Measurements from ENCODE around the gene SRA1. TPM values are rescaled to one million over a fixed set of nuclear protein-coding genes. Genes with fewer than 3 reads are reported as not detected.
"Not testable (repeated sequence)": the region's sequence is repeated elsewhere in the genome, so short reads cannot be mapped to it uniquely, and the experiment has no call there.

The SRA1 gene
- total RNA-seq, 1 donor from 2014 or later = 37.5 TPM

DNA sequence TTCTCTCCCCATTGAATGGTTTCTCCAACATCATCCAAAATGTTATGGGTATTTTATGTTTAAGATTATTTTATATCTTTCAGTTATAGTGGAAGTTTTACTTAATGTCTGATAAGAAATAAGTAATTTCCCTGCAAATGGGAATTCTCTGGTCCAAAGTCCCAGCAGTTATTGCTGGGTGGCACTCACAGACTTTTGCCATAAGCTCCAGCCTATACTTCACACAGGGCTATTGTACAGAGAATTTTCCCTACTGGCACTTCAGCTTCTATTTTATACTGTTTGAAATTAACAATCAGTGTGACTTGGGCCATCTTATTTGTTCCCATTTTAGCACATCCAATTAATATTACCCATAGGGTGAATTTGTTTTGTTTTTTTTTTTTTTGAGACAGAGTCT is 42.8 kb upstream of the SRA1 start:
- TF ChIP-seq, protein P1, sequence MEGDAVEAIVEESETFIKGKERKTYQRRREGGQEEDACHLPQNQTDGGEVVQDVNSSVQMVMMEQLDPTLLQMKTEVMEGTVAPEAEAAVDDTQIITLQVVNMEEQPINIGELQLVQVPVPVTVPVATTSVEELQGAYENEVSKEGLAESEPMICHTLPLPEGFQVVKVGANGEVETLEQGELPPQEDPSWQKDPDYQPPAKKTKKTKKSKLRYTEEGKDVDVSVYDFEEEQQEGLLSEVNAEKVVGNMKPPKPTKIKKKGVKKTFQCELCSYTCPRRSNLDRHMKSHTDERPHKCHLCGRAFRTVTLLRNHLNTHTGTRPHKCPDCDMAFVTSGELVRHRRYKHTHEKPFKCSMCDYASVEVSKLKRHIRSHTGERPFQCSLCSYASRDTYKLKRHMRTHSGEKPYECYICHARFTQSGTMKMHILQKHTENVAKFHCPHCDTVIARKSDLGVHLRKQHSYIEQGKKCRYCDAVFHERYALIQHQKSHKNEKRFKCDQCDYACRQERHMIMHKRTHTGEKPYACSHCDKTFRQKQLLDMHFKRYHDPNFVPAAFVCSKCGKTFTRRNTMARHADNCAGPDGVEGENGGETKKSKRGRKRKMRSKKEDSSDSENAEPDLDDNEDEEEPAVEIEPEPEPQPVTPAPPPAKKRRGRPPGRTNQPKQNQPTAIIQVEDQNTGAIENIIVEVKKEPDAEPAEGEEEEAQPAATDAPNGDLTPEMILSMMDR (IDR thresholded peaks at IDR 0.05; ENCODE audit: unreplicated experiment) = no peak
- Mint-ChIP-seq H3K27me3 (ENCODE audit: low read depth) (peaks cover 28% of the 10 kb centered on the region), H3K27ac (no peak overlapping the region), H3K9me3 (no peaks in the 10 kb centered on the region), H3K36me3 (no peaks in the 10 kb centered on the region), H3K4me3 (no peak overlapping the region), H3K4me1 (no peaks in the 10 kb centered on the region)
- no peak for DNase-seq (ENCODE audit: low spot score in 2 of 2, unreplicated experiment in 2 of 2)

DNA sequence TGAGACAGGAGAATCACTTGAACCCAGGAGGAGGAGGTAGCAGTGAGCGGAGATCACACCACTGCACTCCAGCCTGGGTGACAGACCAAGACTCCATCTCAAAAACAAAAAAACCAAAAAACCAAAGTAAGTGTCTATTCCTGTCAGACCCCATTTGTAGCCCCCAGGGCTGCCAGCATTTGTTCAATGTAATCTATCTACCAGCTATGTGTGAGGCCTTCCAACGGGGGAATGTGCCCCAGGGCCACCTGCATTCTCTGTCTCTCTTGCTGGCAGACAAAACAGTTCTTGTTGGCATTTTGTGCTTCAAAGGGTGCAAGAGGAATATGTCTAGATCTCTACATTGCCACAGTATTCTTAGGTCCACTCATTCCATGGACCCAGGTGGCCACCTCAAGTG is 41.6 kb upstream of the SRA1 start:
- TF ChIP-seq, protein P1 (IDR thresholded peaks at IDR 0.05; ENCODE audit: unreplicated experiment) = no peak
- Mint-ChIP-seq H3K4me1 (no peaks in the 10 kb centered on the region), H3K9me3 (no peaks in the 10 kb centered on the region), H3K27me3 (ENCODE audit: low read depth) (peaks cover 29% of the 10 kb centered on the region), H3K36me3 (no peaks in the 10 kb centered on the region), H3K4me3 (no peak overlapping the region), H3K27ac (no peak overlapping the region)
- DNase-seq (ENCODE audit: low spot score in 2 of 2, unreplicated experiment in 2 of 2) = no peak

DNA sequence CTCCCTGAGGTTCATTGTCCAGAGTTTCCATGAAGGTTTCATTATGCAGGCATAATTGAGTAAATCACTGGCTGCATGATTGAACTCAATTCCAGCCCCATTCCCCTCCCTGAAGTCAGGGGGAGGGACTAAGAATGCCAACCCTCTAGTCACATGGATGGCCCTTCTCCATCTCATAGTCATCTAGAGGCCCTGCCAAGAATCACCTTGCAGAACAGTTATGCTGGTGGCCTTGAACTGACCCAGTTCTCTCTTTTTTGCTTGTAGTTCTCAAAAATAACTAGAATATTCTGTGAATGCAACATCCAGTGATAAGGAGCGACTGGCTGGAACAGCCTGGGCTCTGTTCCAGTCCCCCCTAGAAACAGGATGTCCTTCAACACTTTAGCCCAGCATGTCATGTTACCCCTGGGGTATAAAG is 39.1 kb upstream of the SRA1 start:
- Mint-ChIP-seq H3K4me1 (no peaks in the 10 kb centered on the region), H3K4me3 (no peak overlapping the region), H3K36me3 (no peaks in the 10 kb centered on the region), H3K27ac (no peak overlapping the region), H3K9me3 (no peaks in the 10 kb centered on the region), H3K27me3 (ENCODE audit: low read depth) (peaks cover 29% of the 10 kb centered on the region)
- TF ChIP-seq, protein P1 (IDR thresholded peaks at IDR 0.05; ENCODE audit: unreplicated experiment) = no peak
- no peak for DNase-seq (ENCODE audit: low spot score in 2 of 2, unreplicated experiment in 2 of 2)

DNA sequence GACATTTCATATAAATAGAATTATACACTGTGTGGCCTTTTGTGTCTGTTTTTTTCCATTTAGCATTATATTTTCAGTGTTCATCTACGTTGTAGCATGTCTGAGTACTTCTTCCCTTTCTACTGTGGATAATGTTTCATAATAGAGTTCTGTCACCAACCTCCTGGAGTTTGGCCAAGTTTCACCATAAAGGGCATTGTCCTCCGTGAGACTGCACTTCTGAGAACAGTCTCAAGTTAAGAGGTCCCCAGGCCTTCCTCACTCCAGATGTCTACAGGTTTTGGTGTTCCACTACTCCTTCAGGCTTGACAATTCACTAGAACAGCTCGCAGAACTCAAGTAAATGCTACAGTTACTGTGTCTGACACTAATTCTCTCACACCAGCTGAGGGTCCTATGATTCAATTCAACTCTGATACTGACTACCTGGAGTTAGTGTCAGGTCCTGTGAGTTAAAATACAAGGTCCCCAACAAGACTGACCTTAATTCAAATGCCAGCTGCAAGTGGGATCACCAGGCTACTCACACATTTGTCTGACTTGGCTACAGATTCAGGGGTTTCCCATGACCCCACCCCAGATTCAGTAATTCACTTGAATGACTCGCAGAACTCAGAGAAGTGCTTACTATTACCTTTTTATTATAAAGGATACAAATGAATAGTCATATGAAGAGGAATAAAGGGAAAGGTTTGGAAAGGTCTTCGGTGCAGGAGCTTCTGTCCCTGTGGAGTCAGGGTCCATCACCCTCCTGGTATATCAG is 38.4 kb upstream of the SRA1 start:
- no peak overlapping the region for H3K4me3 Mint-ChIP-seq
- no peaks in the 10 kb centered on the region for H3K9me3 Mint-ChIP-seq
- H3K27me3 Mint-ChIP-seq (ENCODE audit: low read depth) = peaks cover 31% of the 10 kb centered on the region
- no peaks in the 10 kb centered on the region for H3K36me3 Mint-ChIP-seq
- TF ChIP-seq, protein P1 (IDR thresholded peaks at IDR 0.05; ENCODE audit: unreplicated experiment) = no peak
- no peak for DNase-seq (ENCODE audit: low spot score in 2 of 2, unreplicated experiment in 2 of 2)
- H3K27ac Mint-ChIP-seq = no peak overlapping the region
- H3K4me1 Mint-ChIP-seq = no peaks in the 10 kb centered on the region

DNA sequence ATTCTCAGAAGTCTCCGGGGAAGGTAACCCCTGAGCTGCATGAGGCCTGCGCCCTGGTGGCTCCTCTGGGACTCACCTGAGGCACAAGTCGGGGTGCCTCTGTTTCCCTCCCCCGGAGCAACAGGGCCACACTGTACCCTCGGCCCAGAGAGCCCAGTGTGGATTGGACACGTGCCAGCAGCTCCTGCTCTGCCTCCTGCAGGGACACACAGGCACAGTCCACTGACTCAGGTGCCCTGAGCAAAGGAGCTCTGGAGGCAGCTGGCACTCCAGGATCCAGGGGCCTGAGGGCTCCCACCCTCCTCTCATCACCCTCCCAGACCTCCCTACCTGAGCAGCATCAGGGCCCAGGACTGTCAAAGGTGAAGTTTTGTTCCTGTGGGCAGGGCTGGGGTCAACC is 36.9 kb upstream of the SRA1 start:
- Mint-ChIP-seq H3K27me3 (ENCODE audit: low read depth) (peaks cover 28% of the 10 kb centered on the region), H3K36me3 (no peaks in the 10 kb centered on the region), H3K9me3 (no peaks in the 10 kb centered on the region), H3K27ac (no peak overlapping the region), H3K4me3 (no peak overlapping the region), H3K4me1 (no peaks in the 10 kb centered on the region)
- no peak for DNase-seq (ENCODE audit: low spot score in 2 of 2, unreplicated experiment in 2 of 2)
- TF ChIP-seq, protein P1 (IDR thresholded peaks at IDR 0.05; ENCODE audit: unreplicated experiment) = no peak

DNA sequence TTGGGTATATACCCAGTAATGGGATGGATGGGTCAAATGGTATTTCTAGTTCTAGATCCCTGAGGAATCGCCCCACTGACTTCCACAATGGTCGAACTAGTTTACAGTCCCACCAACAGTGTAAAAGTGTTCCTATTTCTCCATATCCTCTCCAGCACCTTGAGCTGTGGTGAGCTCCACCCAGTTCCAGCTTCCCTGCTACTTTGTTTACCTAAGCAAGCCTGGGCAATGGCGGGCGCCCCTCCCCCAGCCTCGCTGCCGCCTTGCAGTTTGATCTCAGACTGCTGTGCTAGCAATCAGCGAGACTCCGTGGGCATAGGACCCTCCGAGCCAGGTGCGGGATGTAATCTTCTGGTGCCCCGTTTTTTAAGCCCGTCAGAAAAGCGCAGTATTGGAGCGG is 35.8 kb upstream of the SRA1 start:
- not testable (repeated sequence) for H3K27ac Mint-ChIP-seq; H3K36me3 Mint-ChIP-seq; H3K4me1 Mint-ChIP-seq; DNase-seq (ENCODE audit: low spot score in 2 of 2, unreplicated experiment in 2 of 2); H3K9me3 Mint-ChIP-seq
- Mint-ChIP-seq H3K27me3 (ENCODE audit: low read depth) (peaks cover 26% of the 10 kb centered on the region), H3K4me3 (peak overlapping the region; percentile 69)

Data from mesothelial cell of epicardium (in vitro differentiated cells).